Heart left ventricle (tissue), 16 donors: Measurements from ENCODE around the gene MS4A6E. TPM values are rescaled to one million over a fixed set of nuclear protein-coding genes. Genes with fewer than 3 reads are reported as not detected.

ENCODE experiments used
- ATAC-seq, 4 donors: fragments of 200-7000 bp; cut with Tn5 transposase; one replicate each; pipeline ENCODE4 v1.9.1; 2020 to 2022; ENCODE audit warnings: moderate library complexity in 4 of 4, mild to moderate bottlenecking in 3 of 4, moderate number of reproducible peaks in 1 of 4
- DNase-seq, 5 donors: peaks; one replicate each; pipeline ENCODE4 v3.0.0-alpha.2; 2020
- H3K27ac ChIP-seq, 12 donors: fragments of 200-600 bp; sonication (generic) in 4 of 12; one replicate each; pipeline versions ENCODE4 v1.5.0 to v1.8.0; 2016 to 2022; ENCODE audit warnings: mild to moderate bottlenecking in 2 of 12
- H3K27me3 ChIP-seq, 9 donors: fragments of 200-600 bp; sonication (generic) in 2 of 9; one replicate each; pipeline versions ENCODE4 v1.5.1 to v1.8.0; 2016 to 2022; ENCODE audit warnings: mild to moderate bottlenecking in 3 of 9
- H3K36me3 ChIP-seq, 9 donors: fragments of 200-600 bp; sonication (generic) in 2 of 9; one replicate each; pipeline versions ENCODE4 v1.5.0 to v1.8.0; 2018 to 2022; ENCODE audit warnings: mild to moderate bottlenecking in 2 of 9
- H3K4me1 ChIP-seq, 12 donors: fragments of 200-600 bp; sonication (generic) in 4 of 12; one replicate each; pipeline versions ENCODE4 v1.5.0 to v1.8.0; 2016 to 2022; ENCODE audit warnings: mild to moderate bottlenecking in 3 of 12
- H3K4me3 ChIP-seq, 12 donors: fragments of 200-600 bp; sonication (generic) in 4 of 12; one replicate each; pipeline versions ENCODE4 v1.5.0 to v1.8.0; 2017 to 2022; ENCODE audit warnings: mild to moderate bottlenecking in 9 of 12, moderate library complexity in 4 of 12
- H3K9me3 ChIP-seq, 12 donors: fragments of 200-600 bp; sonication (generic) in 4 of 12; one replicate each; pipeline versions ENCODE4 v1.5.0 to v1.8.0; 2016 to 2022; ENCODE audit warnings: mild to moderate bottlenecking in 1 of 12
- CTCF ChIP-seq, 12 donors: fragments of 200-600 bp; sonication (generic) in 4 of 12; IDR thresholded peaks; one replicate each; pipeline versions ENCODE4 v1.5.0 to v1.8.0; 2018 to 2022; ENCODE audit warnings: antibody characterized with exemption in 12 of 12, mild to moderate bottlenecking in 5 of 12
- POLR2A ChIP-seq, 2 donors: fragments of 450-650 bp; IDR thresholded peaks; one replicate each; pipeline ENCODE4 v1.6.1; 2017; ENCODE audit warnings: antibody characterized with exemption in 2 of 2, mild to moderate bottlenecking in 2 of 2, moderate library complexity in 2 of 2
- WGBS, 4 donors: extraction: QIAGEN DNeasy Blood & Tissue Kit in 2 of 4; methylation state at CpG; one replicate each; pipeline versions ENCODE4 v1.1.5 to v1.1.7; 2013 to 2018; 5-methylcytosine and 5-hydroxymethylcytosine counted together
- intact Hi-C, 10 donors: fragments of 100-400 bp; cut with DNase I; formaldehyde crosslinking; loops; one replicate each; pipeline versions ENCODE4 v1.11.1 to v1.14.2; 2022
- polyA plus RNA-seq, 2 donors: library from polyadenylated mRNA; stranded (reverse); fragments of 200-250 nt; gene quantifications; one replicate each; pipeline ENCODE4 v1.2.3, GENCODE V29; 2013
- total RNA-seq, 9 donors: library from RNA; depleted of rRNA in 2 of 9; stranded (reverse); fragments of >200 nt in 2 of 9; fragmentation: NEBNext Ultra II Directional in 3 of 9; extraction: Animal tissue kit (Norgen Biotek cat#: 25700) in 3 of 9; gene quantifications; one replicate each; pipeline versions ENCODE4 v1.1.0 to v1.2.4, GENCODE V29; 2016 to 2023
- donor health status: ischemic (EF 13 %, LVEDD 7.1; RV severe dilation, severe dysfunction).
- donor health status: healthy with polysubstance abuse.
- donor health status: DM: no; HTN: yes; CAD: no.
- donor health status: DM: no; HTN: no; CAD: no.
- donor health status: ischemic (EF 25% LVEDD 6.9; RV normal size, moderate dysfunction).
- donor health status: ischemic (EF 25% LVEDD 5.7; RV mildly dilated, moderate dysfunction).
- donor health status: healthy.
- donor health status: DM: yes; HTN: yes; CAD: no.
- donor health status: ischemic (EF 35%, LVEDD 5.7; RV mildly dilated, moderate dysfunction).
- donor health status: nonischemic (EF 11% LVEDD 7.7; RV severe dilation, severe dysfunction).
- donor health status: DM: yes; HTN: yes; CAD: no.
- donor health status: PGD.
- donor health status: ischemic (EF 29% LVEDD 5.4; RV normal size, mild dysfunction).
- donor health status: nonischemic (EF 23%, LVEDD 6.1; RV moderate dilation, normal function).

MS4A6E gene
- total and polyA plus RNA-seq, 11 donors, result 0.18 TPM; not detected in 10

GRCh38 chr11:60349990-60350389 is 22.9 kb downstream of the MS4A6E start:
- WGBS, 4 donors, result 70 to 96% (median 76%) methylated on average over 1 of the region's 1 CpG
- ATAC-seq (no peak), DNase-seq (no peak)
- Histone ChIP-seq H3K9me3 (peaks cover 0 to 6% (median 0%) of the 10 kb centered on the region in 12 donors), H3K27me3 (no peaks in the 10 kb centered on the region), H3K4me3 (no peak overlapping the region), H3K4me1 (peaks cover 0 to 4% (median 0%) of the 10 kb centered on the region in 12 donors), H3K36me3 (no peaks in the 10 kb centered on the region), H3K27ac (peak overlapping the region in 1 of 12 donors; percentile 44)
- TF ChIP-seq CTCF (IDR thresholded peaks at IDR 0.05), result no peak
- TF ChIP-seq POLR2A (IDR thresholded peaks at IDR 0.05), result no peak
- intact Hi-C loops, result no loop called here

- DNase-seq, result no peak
- Histone ChIP-seq H3K9me3 (peaks cover 0 to 19% (median 0%) of the 10 kb centered on the region in 12 donors), H3K36me3 (no peaks in the 10 kb centered on the region), H3K27me3 (no peaks in the 10 kb centered on the region), H3K4me3 (no peak overlapping the region), H3K4me1 (peaks cover 0 to 9% (median 0%) of the 10 kb centered on the region in 12 donors), H3K27ac (no peak overlapping the region)
- no peak for ATAC-seq
- WGBS, 4 donors, result 24 to 34% (median 31%) methylated on average over 2 of the region's 2 CpGs
- intact Hi-C loops, result no loop called here
- TF ChIP-seq POLR2A (IDR thresholded peaks at IDR 0.05), result no peak
- TF ChIP-seq CTCF (IDR thresholded peaks at IDR 0.05), result no peak
Observed at GRCh38 chr11:60357771-60358170, 30.7 kb downstream of the MS4A6E start.

DNA sequence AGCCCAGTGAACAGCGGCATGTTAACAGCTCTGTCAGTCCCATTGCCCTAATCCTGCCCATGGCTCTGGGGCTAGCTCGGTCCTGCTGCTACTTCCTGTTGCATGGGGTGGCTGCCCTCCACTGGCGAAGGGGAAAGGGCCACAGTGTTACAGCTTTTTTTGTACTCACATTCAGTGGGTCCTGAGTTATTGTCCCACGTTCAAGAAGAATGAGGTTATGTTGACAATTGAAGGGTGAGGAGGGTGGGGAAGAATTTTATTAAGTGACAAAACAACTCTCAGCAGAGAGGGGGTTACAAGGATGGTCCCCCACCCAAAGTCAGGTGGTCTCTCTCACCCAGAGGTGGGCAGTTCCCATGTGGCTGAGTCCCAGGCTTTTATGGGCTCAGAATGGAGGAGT is 33.6 kb downstream of the MS4A6E start:
- no peak for ATAC-seq
- 54 to 84% (median 77%) methylated on average over 4 of the region's 4 CpGs for WGBS, 4 donors

GRCh38 chr11:60362241-60362640 is 35.2 kb downstream of the MS4A6E start:
- DNase-seq, result no peak
- WGBS, 4 donors, result 38 to 53% (median 48%) methylated on average over 1 of the region's 1 CpG
- TF ChIP-seq POLR2A (IDR thresholded peaks at IDR 0.05) (no peak), CTCF (IDR thresholded peaks at IDR 0.05) (no peak)
- Histone ChIP-seq H3K27me3 (peaks cover 0 to 11% (median 0%) of the 10 kb centered on the region in 9 donors), H3K4me3 (no peak overlapping the region), H3K36me3 (no peaks in the 10 kb centered on the region), H3K27ac (peak overlapping the region in 1 of 12 donors; percentile 46), H3K9me3 (peaks cover 0 to 15% (median 0%) of the 10 kb centered on the region in 12 donors), H3K4me1 (peaks cover 0 to 20% (median 0%) of the 10 kb centered on the region in 12 donors)
- intact Hi-C loops, result loop anchor here in 9 of 10 donors (2.0 to 5.0 kb wide), 3 partner anchors 125 to 257 kb away; no protein-coding TSS in a partner anchor
- ATAC-seq, result no peak

More for the DNA sequence above, 33.6 kb downstream of the MS4A6E start:
- Histone ChIP-seq H3K27me3 (peaks cover 0 to 11% (median 0%) of the 10 kb centered on the region in 9 donors), H3K36me3 (no peaks in the 10 kb centered on the region), H3K9me3 (peaks cover 0 to 15% (median 0%) of the 10 kb centered on the region in 12 donors), H3K27ac (no peak overlapping the region), H3K4me3 (no peak overlapping the region), H3K4me1 (peaks cover 0 to 20% (median 0%) of the 10 kb centered on the region in 12 donors)
- intact Hi-C loops, result loop anchor here in 6 of 10 donors (5.0 kb wide), 2 partner anchors 127 to 257 kb away; no protein-coding TSS in a partner anchor
- TF ChIP-seq POLR2A (IDR thresholded peaks at IDR 0.05) (no peak), CTCF (IDR thresholded peaks at IDR 0.05) (no peak)
- no peak for DNase-seq
